NOMO-1 treated with DMSO at 0.1 percent for 48 hours (cell line): ENCODE results near the gene OTULINL.
"Not testable (repeated sequence)": the region's sequence is repeated elsewhere in the genome, so short reads cannot be mapped to it uniquely, and the experiment has no call there.

Experiments
- DNase-seq: peaks from one replicate; lab custom pipeline; 2025; ENCODE audit not compliant: unreplicated experiment; lab: John Stamatoyannopoulos, UW

Gene OTULINL

DNA sequence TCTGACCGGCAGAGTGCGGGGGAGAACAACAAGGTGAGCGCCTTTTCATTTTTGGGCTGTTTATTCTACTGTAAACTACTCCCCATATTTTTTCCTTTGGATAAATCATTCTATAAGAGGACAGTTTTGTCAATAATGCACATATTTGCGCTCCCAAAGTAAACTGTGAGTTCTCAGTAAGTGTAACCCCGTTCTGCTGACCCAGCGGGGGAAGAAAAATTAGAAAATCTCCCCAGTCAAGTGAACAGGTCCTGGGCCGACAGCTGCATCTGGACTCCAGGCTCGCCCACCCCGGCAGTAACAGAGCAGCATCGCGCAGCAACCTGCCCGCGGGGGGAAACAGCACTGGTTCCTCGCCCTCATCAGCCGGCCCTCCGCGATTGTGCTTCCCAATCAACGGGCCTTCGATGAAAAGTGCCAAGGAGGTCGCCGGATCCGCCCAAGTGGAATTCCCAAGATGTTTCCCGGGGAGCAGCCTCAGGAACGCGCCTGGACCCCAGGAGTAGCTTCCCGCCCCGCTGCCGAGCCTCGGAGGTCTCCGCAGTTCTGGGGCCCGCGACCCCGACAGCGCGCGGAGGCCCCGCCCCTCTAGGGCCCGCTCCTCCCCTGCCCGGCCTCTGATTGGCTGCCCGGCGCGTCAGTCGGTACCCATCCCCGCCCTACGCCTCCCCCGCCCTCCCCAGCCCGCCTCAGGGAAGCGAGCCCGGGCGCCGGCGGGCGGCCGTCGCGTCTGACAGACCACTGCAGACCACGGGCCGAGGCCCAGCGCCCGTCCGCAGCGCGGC lies at the start of gene OTULINL:
Gene OTULINL, plus strand, starts transcription at position 687 of the 785 bp plus-strand sequence. CDS start 103 bp downstream, outside the sequence.
- DNase-seq, result peak; percentile 90

DNA sequence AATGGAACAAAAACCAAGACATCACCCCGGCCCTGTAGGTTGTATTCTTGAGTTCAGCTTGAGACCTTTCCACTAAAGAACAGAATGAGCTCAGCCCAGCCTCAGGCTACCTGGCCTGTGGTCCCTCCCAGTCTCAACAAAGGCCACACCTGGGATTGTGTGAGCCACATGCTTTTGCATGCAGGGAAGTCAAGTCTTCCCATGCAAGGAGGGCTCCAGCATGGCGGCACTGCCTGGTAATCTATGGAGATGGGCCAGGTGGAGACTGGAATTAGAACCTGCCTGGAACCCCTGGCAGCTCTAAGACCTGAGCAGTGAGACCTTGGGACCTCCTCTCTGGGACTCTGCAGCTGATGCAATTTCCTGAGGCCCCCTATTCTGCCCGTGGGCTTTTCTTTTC lies 49.4 kb upstream of the OTULINL start:
- DNase-seq, result no peak

DNA sequence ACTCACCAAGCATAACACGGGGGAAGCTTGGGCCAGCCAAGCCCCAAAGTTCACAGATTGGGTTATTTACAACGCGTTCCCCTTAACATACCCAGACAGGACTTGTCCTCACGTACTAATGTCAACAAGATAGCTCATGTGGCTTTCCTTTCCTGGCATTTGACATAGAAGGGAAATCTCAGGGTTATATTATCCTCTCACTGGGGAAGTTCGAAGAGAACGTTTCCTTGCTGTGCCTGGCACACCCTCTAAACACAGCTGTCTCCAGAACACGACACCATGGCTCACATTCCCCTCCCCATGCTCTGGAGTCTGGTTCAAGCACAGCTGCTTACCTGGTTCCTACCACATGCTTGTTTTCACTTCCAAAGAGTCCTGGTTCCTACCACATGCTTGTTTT lies 46.8 kb upstream of the OTULINL start:
- DNase-seq, result no peak

DNA sequence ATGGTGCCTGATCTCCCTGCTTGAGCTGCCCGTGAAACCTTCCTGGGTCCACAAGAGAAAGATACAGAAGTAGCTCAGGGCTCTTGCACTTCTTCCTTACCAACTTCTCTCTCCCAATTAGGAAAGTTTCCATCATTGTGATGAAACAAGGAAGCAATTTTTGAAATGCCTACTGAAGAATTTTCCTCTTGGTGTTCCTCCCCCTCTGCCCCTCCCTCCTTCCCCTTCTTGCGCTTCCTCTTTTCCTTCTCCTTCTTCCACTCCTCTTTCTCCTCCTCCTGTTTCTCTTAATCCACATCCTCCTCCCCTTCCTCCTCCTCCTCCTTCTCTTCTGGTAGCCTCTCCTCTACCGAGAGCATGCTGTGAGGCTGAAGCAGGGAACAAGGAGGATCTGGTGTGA lies 36.3 kb upstream of the OTULINL start:
- DNase-seq, result peak; percentile 82

DNA sequence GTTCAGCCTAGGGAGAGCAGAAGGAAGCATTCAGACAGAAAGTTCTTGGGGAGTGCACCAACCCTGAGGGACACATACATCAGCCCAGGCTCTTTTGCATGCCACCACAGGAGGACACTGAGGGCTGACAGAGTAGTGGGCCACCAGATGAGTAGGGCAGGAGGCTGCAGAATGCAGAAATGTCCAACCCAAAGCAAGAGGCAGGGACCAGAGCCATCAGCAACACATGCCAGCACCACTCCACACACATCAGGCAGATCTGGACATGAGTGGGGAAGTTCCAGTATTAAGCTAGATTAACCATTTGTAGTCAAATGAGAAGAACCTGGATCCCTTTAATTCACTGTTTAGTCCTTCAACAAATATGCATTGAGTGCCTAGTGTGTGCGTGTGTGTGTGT lies 35.7 kb upstream of the OTULINL start:
- peak; percentile 12 for DNase-seq

DNA sequence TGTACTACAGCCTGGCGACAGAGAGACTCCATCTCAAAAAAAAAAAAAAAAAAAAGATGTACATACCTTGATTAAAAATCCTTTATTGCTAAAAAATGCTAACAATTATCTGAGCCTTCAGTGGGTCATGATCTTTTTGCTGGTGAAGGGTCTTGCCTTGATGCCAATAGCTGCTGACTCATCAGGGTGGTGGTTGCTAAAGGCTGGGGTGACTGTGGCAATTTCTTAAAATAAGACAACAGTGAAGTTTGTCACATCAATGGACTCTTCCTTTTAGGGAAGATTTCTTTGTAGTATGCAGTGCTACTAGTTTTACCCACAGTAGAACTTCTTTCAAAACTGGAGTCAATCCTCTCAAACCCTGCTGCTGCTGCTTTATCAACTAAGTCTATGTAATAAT lies 33.9 kb upstream of the OTULINL start:
- peak; percentile 79 for DNase-seq

DNA sequence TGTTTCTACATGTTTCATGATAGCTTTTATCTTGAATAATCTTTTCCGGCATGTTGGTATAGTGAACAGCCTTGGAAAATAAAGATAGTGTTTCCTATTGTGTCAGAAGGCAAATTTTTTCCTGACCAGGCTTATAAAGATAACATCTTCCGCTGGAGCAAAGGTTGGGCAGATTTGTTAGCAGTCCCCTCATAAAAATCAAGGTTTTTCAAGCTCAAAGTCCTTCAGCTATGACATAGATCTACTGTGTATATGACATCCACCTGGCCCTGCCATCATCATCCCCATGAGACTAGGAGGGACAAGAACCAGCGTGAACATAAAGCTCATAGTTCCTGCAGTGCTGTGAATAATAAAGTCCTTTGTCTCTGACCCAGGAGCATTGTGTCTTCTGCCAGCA lies 30.4 kb upstream of the OTULINL start:
- no peak for DNase-seq

DNA sequence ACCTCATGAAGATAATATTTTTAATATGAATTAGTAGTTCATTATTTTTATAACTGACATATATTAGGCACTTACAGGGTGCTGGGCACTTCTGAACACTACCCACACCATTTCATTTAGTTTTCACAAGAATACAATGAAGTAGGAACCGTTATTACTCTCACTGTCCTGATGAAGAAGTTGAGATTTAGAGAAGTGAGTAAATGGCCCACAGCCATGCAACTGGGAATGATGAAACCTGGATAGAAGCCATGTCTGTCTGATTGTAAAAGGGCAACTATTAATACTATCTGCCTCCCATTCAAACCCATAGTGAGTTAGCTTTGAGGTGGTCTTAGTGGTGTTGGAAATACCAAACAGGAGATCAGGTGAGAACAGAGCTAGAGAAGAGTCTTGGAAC lies 29.6 kb upstream of the OTULINL start:
- peak; percentile 76 for DNase-seq

DNA sequence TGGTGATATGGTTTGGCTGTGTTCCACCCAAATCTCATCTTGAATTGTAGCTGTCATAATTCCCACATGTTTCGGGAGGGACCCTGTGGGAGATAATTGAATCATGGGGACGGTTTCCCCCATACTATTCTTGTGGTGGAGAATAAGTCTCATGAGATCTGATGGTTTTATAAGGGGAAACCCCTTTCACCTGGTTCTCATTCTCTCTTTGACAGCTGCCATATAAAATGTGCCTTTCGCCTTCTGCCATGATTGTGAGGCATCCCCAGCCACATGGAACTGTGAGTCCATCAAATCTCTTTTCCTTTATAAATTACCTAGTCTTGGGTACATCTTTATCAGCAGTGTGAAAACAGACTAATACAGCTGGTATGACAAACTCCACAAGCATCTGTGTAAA lies 27.3 kb upstream of the OTULINL start:
- DNase-seq, result not testable (repeated sequence)

DNA sequence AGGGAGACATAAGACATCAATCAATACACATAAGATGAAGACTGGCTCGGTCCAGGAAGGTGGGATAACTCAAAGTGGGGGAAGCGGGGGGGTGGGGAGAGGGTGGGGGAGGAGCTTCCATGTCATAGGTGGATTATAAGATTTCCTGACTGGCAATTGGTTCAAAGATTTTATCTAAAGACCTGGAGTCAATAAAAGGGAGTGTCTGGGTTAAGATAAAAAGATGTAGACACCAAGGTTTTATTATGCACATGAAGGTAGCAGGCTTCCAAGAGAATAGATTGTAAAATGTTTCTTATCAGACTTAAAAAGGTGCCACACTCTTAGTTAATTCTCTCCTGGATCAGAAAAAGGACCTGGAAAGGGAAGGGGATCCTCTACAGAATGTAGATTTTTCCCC lies 25.6 kb upstream of the OTULINL start:
- no peak for DNase-seq

DNA sequence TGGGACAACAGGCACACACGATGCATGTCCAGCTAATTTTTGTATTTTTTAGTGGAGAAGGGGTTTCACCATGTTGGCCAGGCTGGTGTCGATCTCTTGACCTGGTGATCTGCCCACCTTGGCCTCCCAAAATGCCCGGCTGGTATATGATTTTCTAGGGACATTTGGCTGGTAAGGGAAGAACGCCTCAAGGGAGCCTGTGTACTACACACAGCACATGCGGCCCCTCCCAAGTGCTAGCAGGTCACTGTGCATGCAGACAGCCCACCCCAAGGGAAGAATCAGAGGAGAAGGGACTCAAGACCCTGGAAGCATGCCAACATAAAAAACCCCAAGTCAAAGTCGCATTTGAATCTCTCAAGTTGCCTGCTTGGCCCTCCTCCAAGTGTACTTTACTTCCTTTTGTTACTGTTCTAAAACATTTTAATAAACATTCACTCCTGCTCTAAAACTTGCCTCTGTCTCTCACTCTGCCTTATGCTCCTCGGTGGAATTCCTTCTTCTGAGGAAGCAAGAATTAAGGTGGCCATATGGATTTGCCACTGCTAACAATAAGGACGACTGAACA lies 24.3 kb upstream of the OTULINL start:
- no peak for DNase-seq

DNA sequence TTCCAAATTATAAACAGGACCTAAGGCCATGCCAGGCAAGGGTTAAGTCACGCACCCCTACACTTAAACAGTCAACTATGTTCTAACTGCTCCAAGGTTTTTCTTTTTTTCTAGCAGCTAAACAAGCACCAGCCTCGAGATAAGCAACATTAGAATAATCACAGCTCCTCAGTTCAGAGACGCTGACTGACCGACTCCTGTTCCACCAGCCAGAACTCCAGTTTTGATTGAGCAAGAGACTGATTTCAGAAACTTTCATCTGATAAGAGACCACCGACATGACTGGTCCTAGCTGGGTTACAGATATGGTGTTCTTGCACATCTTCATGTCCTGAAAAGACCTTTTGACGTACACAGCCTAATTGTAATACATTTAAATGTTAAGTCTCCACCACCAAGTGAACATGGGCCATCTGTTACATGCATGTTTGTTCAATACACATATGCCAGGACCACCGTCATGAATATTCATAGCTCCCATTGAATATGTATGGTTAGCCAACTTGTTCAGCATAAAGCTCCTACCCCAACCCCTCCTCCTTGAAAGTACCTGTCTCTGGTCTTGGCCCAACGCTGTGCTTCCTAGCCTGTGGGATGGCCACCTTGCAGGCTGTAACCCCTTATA lies 23.7 kb upstream of the OTULINL start:
- DNase-seq, result no peak

DNA sequence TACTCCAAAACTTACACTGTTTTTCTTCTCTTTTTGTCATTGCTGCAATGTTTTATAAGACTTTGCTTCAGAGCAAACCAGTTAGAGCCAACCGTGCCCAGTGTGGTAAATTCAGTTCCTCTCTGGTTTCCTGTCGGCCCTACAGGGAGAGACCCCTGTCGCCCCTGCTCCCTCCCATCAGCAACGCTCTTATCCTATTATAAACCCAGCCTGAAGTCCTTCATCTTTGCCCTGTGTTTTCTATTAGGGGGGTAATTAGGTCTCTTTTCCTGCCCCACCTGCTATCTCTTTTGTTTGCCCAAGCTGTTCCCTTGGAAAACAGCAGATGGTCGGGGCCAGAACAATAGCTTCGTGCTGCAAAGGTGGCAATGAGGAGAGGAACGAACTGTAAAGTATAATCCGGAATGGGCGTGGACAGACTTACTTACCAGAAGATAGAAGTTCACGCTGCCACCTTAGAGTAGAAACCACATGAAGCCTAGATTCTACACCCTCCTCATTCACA lies 21.4 kb upstream of the OTULINL start:
- peak; percentile 97 for DNase-seq

DNA sequence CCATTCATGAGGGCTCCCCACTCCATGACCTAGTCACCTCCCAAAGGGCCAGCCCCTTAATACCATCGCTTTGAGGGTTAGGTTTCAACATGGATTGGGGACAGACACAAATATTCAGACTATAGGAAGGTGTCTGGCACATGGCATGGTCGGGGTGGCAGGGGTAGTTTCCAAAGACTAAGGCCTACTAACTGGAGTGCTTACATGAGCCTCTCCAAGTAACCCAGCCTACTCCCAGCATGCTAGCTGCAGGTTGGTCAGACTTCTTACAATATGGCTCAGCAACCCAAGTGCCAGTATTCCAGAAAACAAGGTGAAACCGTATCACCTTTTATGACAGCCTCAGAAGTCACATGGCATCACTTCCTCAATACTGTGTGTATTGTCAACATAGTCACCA lies 19.9 kb upstream of the OTULINL start:
- DNase-seq, result no peak

DNA sequence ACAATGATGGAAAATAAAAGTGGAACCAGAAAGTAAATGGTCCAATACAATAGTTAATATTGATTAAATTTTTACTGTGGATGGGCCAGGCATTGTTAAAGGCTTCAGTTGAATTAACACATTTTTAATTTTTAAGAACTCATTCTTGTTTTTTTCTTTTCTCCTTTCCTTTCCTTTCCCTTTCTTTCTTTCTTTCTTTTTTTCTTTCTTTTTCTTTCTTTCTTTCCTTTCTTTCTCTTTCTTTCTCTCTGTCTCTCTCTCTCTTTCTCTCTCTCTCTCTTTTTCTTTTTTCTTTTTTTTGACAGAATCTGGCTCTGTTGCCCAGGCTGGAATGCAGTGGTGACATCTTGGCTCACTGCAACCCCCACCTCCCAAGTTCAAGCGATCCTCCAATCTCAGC lies 13.3 kb upstream of the OTULINL start:
- no peak for DNase-seq

DNA sequence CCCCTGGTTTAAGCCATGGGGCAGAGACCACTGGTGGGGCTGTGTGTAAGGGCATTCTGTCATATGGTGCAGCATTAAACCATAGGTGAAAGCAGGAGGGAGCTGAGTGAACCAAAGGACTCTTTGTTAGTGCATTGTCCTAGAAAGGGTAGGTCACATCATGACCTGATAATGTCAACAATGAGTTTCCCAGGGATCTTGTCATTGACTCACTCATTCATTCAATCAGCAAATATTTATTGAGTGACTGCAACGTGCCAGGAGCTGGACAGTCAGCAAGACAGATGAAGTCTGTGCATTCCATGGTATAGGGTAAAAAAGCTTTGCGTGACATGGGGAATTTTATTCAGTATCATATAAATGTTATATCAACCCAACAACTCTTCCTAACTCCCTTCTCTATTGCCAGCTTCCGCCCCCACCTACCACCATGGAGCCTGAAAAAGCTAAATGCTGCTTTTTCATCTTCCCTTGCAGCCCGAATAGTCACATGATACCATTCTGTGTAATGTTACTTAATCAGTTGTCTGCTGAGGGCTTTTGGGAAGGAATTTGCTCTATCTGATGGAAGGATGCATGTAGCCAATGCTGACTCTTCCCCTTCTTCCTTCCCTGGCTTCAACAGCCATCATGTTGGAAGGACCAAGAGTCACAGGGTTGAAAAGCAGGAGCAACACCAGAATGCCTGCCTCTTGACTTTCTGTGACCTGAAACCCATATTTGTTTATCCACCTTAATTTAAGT lies 11.5 kb upstream of the OTULINL start:
- no peak for DNase-seq

DNA sequence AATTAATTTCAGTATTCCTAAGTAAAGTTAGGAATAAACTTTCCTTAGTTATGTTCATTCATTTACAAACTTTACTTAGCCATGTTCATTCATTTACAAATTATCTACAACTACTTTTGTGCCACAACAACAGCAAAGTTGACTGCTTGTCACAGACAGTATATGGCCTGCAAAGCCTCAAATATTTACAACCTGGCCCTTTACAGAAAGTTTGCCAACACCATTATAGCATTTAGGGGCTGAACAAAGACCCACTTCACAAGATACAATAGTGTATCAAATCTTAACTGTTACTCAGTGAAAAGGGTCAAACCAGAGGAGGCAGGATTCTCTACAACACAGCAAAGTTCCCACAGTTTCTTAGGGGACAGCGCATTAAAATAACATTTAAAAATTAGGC lies 9.7 kb upstream of the OTULINL start:
- no peak for DNase-seq

DNA sequence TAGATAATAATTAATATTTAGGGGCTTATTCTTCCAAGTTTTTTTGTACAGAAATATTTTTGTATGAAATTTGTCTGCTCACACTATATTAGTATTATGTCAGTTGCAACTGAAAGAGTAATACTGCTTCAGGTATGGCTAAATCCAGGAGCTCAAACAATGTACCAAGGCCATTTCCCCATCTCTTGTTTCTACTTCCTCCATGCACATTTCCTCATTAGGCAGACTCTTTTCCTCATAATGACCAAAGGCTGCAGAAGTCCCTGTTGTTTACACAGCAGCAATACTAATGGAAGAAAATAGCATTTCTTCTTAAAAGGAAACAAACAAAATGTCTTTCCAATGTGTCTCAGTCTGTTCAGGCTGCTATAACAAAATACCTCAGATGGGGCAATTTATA lies 9.2 kb upstream of the OTULINL start:
- DNase-seq, result peak; percentile 79

DNA sequence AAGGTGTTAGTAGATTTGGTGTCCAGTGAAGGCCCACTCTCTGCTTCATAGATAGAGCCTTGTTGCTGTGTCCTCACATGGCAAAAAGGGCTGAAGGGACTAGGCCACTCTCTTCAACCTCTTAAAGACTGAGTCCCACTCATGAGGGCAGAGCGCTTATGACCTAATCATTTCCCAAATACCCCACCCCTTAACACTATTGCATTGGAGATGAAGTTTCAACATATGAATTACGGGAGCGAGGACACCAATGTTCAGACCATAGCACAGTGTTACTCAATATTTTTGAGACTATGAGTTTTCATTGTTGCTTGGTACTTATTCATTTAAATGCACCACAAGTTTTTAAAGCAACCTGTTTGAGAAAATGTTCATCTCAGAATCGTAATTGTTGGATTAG lies 8.8 kb upstream of the OTULINL start:
- DNase-seq, result no peak

DNA sequence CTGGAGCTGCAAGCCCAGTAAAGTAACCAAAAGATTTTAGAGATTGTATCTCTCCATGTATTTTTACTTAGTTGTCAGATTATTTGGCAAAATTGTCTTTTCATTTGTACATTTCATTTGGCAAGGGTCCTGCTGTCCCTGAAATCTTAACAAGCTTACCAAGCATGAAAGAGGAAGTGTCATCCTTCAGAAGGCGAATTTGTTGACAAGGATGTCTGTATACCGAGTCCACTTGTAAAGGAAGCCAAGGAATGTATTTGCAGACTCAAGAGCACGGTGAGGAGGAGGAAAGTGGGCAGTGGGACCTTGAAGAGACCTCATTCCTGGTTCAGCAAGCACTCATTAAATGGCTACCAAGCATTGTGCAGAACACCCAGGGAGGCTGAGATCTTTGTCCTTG lies 7.5 kb upstream of the OTULINL start:
- DNase-seq, result peak; percentile 66

DNA sequence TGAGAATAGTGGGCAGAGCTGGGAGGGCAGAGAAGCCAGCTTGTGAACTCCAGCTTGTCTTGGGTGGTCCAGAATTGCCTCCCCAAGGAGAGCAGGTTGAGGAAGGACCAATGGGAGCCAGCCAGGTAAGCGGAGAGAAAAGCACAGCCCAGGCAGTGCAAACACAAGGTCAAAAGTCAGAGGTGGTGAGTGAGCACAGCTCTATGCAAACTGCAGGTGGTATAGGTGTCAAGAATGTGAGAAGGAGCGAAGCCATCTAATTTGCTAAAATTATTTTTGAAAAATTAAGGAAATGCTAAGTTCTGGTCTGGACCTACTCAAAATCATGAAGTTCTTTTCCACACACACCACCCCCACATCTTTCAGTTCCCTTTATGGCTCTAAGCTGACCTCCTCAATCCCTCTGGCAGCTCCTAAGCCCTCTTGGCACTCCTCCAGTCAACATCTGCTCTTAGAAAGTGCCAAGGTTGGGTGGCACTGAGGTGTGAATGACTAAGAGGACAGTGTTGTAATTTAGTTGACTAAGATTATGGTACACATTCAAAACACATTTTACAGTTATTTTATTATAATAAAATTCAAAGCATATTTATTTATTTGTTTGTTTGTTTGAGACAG lies 6.6 kb upstream of the OTULINL start:
- DNase-seq, result peak; percentile 91
